NCI-H226 (cell line): ENCODE results near the gene C19orf81.

ENCODE experiments used
- DNase-seq: peaks from one replicate; pipeline ENCODE4 v3.0.0-alpha.2; 2015

C19orf81 gene

DNA sequence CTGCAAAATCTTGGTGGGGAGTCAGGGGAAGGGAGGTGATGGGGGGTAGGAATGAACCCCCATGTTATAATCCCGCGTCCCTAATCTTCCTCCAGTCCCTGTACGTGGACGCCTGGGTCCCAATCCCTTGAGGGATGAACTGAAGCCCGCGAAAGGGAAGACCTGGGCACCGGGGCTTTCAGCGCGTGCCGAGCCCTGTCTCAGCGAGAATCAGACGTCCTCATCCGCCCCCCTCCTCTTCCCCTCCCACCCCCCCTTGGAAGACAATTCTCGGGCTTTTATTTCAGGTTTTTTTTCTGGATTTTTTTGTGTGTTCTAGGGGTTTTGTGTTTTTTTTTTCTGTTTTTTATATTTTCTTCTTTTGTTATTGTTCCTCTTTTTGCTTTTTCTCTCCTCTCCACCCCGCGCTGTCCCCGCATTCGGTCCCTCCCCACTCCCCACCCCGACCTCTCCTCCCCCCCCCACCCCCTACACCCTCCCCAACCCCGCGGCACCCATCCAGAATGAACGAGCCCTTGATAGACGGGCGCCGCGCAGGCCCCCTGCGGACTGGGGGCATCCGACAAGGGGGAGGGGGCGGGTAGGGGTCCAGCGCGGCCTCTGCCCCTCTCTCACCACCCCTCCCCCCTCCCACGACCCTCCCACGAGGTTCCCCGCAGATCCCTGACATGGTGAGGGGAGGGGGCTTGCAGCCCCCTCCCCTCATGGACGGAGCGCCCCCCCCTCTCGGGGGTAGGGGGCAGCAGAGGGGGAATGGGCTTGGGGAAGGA is 10.3 kb downstream of the C19orf81 start:
- DNase-seq: no peak

DNA sequence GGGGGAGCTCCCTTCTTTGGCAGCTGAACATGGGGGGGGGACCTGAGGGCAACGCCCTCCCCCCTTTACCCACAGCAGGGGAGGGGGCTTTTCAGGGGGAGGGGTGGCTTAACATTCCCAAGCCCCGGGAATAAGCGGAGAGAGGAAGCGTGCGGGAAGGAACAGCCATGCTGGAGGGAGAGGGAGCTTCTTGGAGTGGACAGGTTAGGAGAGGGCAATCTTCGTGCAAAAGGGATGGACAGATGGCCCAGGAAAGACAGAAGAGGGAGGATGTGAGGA is 10.8 kb downstream of the C19orf81 start:
- no peak for DNase-seq

DNA sequence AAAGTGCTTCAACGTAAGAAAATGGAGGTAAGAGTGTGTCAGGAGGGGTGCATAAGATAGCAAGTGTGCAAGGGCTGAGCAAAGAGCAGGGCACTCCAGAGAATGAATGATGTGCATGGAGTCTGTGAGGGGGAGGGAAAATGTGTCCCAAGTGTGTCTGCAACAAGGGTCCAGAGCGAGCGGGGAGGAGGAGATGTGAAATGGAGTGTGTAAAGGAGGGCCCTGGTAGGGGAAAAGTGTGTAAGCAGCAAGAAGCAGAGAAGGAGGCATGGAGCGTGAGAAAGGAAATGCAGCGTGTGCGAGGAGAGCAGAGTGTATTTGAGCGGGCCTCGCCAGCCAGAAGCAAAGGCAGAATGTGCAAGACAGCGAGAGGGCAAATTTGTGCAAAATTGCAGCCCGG is 11.8 kb downstream of the C19orf81 start:
- no peak for DNase-seq

DNA sequence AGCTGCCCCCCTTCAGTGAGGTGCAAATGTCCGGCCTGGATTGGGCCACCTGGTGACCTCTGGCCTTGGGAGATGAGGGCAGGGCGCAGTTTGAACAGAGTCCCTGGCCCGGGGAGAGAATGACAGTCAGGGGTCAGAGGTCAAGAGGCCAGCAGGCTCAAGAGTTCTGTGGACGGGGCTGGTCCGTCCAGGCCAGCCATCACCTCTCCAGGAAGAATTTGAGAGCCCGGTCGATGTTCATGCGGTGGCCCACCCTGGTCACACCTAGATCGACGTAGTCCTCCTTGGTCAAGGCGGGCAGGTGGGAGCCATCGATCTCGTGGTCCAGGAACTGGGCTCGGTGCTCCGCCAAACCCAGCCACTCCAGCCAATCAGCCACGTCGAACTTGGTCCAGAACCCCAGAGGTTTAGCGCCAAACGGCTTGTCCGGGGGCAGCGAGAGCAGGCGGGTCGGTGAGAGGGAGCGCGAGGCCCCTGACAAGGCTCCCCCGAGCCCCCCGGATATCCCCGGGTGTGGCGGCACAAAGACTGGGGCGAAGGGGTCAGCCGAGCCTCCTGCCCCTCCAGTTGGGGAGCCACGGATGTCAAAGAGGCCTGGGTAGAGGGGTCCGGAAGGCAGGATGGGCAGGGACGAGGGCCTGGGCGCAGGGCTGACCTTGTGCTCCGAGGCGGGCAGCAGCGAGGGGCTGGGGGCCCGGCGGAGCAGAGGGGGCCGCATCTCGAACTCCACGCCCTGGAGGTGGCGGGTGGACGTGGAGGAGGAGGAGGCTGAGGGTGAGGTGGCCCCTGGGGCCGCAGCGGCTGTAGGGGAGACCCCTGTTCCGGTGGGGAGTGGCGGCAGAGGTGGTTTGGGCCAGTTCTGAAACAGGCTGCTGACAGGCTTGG is 12.8 kb downstream of the C19orf81 start:
- DNase-seq: no peak

- no peak for DNase-seq
These were observed 13.6 kb downstream of the C19orf81 start for GRCh38 chr19:50662651-50663481.

- no peak for DNase-seq
These were observed 14.2 kb downstream of the C19orf81 start for GRCh38 chr19:50663482-50663790.

- no peak for DNase-seq
These were observed 15.0 kb downstream of the C19orf81 start for GRCh38 chr19:50664204-50664603.

DNA sequence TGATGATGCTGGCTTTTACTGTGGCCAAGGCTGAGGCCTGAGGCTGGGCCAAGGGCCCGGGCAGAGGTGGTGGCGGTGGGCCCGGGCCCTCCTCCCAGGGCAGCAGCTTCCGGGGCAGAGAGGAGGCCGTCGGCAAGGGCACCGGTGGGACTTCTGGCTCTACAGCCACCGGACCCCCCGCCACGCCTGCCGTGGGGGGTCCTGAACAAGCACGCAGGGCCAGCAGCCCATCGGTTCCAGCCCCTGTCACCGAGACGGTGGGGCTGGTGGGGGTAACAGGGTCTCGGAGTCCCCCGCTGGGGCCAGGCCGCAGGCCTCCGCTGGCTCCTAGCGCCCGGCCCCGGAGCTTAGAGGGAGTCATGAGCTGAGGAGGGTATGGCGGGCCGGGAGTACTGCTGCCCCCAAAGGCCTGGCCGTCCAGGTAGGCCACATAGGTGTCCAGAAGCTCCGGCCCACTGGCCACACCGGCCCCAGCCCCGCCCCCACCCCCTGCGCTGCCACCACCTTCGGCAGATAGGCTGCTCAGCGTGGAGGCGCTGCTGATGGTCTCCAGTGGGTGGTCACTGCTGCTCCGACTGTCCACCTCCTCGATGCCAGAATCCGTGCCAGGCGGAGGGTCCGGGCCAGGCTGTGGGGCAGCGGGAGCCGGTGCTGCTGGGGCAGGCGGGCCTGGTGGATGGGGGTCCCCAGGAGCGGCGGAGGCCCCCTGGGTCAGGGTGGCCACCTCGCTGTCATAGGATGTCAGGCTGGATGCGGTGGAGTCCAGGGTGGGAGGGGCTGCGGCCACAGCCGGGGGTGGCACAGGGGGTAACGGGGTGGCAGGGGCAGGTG is 17.3 kb downstream of the C19orf81 start:
- no peak for DNase-seq

DNA sequence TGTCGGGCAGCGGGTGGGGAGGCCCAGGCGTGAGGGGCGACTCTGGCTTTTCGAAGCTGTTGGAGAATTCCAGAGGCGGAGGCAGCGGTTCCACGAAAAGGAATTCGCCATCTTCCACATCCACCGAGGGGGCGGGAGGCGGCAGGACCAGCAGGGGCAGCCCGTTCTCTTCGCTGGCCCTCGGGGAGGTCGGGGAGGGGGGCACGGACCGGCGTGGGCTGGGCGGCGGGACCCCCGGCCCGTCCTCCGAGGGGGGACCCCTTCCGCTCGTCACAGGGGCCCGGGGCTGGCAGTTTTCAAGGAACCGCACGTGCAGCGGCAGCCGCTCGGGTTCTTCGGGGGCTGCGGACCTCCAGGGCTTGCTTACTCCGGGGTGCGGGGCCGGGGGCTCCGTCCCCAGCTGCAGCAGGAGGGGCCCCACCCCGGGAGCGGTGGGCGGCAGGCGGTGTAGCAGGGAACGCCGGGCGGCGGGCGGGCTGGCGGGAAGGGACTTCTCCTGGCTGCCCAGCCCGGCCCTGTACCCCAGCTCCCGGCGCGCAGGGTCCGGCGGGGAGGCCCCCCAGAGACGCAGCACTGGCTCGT is 18.0 kb downstream of the C19orf81 start:
- DNase-seq: no peak

DNA sequence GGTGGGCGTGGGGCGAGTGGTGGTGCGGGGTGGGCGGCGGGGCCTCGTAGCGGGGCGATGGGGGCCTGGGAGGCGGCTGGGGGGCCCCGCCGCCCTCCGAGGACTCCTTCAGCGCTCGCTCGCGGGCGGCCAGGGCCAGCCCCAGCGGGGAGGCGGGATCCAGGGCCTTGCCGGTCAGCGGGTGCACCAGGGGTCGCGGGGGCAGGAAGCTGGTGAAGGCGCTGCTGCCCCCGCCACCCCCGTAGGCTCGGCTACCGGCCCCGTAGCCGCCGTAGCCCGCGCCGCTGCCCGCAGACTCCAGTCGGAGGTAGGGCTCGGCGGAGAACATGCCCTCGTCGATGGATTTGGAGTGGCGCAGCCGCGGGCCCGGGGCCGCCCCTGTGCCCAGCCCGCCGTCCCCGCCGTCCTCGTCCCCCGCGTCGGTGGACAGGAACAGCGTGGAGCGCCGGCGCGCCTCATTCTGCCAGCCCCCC is 18.6 kb downstream of the C19orf81 start:
- no peak for DNase-seq

DNA sequence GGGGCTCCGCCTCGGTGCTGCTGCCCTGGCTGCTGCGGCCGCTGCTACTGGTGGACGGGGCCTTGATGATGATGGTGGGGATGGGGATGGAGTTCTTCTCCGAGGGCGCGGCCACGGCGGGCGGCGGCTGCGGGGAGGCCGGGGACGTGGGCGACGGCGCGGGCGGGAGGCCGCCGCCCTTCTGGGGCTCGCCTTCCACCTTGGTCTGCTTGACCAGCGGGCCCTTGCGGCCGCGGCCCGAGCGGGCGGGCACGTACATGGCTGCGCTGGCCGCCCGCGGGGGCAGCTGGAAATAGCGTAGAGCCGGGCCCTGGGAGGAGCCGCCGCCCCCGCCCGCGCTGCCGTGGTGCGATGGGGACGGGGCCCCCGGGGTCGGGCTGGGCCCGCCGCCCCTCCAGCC is 19.2 kb downstream of the C19orf81 start:
- no peak for DNase-seq

GRCh38 chr19:50668879-50669278 is 19.6 kb downstream of the C19orf81 start:
- DNase-seq: no peak

DNA sequence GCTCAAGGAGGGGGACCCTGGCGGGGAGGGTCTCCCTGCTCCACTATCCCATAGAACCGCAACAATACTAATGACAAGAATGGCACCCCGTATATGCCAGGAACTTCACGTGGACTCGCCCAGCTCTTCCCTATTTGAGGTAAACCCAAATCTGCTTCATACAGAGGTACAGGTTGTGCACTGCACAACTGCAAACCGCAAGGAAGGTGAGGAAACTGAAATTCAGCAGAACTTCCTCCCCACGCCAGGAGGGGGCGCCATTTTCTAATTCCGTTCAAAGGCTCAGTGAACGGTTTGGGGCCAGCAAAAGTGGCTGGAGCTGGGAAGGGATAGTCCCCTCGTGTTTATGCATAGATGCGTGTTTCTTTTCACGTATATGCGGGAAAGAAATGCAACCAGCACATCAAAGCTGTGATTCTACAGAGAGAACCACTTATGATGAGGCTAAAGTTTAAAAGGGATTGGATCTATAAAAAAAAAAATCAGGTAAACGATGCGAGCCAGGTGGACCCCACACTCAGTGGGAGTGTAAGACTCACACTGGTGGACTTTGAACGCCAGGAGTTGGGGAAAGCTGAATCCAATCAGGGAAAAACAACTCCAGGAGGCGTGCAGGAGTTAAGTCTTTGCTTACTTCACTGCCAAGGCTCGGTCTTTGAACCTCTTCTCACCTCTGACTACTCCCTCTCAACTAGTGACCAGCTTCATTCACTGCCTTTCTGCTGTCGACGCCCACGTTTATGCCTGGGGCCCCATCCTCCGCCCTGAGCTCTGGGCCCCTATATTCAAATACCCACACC is 20.3 kb downstream of the C19orf81 start:
- no peak for DNase-seq

GRCh38 chr19:50670102-50670380 is 20.8 kb downstream of the C19orf81 start:
- no peak for DNase-seq

DNA sequence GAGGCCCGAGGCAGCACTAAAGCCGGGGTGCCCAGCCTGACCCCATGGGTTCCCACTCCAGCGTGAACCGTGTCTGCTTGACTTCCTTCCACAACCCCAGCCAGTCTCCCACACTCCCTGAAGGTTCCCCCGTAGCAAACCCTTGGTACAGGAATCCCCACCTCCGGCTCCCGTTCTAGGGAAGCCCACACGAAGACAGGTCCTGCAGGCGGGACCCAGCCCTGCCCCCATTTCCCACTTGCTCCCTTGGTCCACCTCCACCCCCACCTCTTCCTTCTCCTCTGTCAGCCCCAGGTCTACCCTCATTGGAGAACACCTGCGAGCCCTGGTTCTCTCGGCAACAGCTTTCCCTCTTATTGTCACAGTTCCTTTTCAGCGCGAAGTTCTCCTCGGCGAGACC is 23.9 kb downstream of the C19orf81 start:
- no peak for DNase-seq

DNA sequence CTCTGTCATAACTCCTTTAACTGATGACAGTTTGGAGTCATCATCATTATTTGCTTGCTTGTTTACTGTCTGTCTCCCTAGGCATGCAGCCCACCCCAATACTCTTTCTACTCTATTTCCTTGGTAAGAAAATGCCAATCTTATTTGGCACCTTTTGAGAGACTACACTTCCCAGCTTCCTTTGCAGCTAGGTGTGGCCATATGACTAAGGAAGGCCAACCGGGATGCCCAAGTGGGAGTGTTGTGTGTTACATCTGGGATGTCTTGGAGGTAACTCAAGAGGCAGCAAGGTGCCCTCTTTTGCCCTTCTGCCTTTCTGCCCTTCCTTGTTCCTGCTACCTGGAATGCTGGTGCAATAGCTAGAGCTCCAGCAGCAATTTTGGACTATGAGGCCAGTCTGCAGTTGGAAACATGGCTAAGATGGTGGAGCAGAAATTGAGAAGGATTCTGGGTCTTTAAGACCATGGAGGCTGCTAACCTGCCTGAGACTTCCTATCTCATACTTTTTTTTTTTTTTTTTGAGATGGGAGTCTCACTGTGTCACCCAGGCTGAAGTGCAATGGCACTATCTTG is 27.5 kb downstream of the C19orf81 start:
- no peak for DNase-seq

- no peak for DNase-seq
These were observed 28.4 kb downstream of the C19orf81 start for GRCh38 chr19:50677636-50678035.

GRCh38 chr19:50678323-50678722 is 29.1 kb downstream of the C19orf81 start:
- DNase-seq: no peak

- peak; percentile 49 for DNase-seq
These were observed 30.2 kb downstream of the C19orf81 start for GRCh38 chr19:50679177-50680125.
